SK-N-MC (cell line): ENCODE data around the gene VTA1.

Source experiments
- DNase-seq: peaks from one replicate; pipeline ENCODE4 v3.0.0-alpha.2; 2011; ENCODE audit warnings: low read depth, low spot score
- H3K27ac ChIP-seq: fragments of 200-600 bp; sonication (generic); 2 replicates; pipeline ENCODE4 v1.5.1; 2016; ENCODE audit warnings: mixed run types
- H3K36me3 ChIP-seq: fragments of 200-600 bp; sonication (generic); 2 replicates; pipeline ENCODE4 v1.6.1; 2017; ENCODE audit warnings: antibody characterized with exemption, low read length, mixed read lengths; ENCODE audit not compliant: insufficient read depth
- H3K4me3 ChIP-seq: fragments of 200-600 bp; sonication (generic); 2 replicates; pipeline ENCODE4 v1.5.1; 2016
- H3K9ac ChIP-seq: fragments of 200-600 bp; sonication (generic); 2 replicates; pipeline ENCODE4 v1.8.0; 2017; ENCODE audit warnings: mixed run types, mixed read lengths; ENCODE audit not compliant: insufficient read length
- H3K9me3 ChIP-seq: fragments of 200-600 bp; sonication (generic); 2 replicates; pipeline ENCODE4 v1.6.1; 2017; ENCODE audit warnings: low read depth, mild to moderate bottlenecking, antibody characterized with exemption, low read length, moderate library complexity, mixed read lengths
- EZH2 ChIP-seq: fragments of 200-600 bp; sonication (generic); IDR thresholded peaks from one replicate; pipeline ENCODE4 v1.6.1; 2017; ENCODE audit warnings: antibody characterized with exemption
- FOXP2 ChIP-seq: optimal IDR thresholded peaks from 2 replicates; pipeline ENCODE3; 2011; ENCODE audit warnings: mild to moderate bottlenecking, moderate library complexity; ENCODE audit not compliant: insufficient read depth; ENCODE audit errors: extremely low read length, control extremely low read depth
- POLR2AphosphoS5 ChIP-seq: IDR thresholded peaks from 2 replicates; pipeline ENCODE4 v1.6.1; 2012; ENCODE audit warnings: mild to moderate bottlenecking, low read depth, low read length, borderline replicate concordance

VTA1 gene

GRCh38 chr6:142200846-142201628, 54.0 kb downstream of the VTA1 start:
- TF ChIP-seq EZH2 (no peak), FOXP2 (no peak), POLR2AphosphoS5 (no peak)
- Histone ChIP-seq H3K27ac (no peak overlapping the region), H3K36me3 (peaks cover 69% of the 10 kb centered on the region), H3K9me3 (no peaks in the 10 kb centered on the region), H3K9ac (no peak overlapping the region), H3K4me3 (no peak overlapping the region)
- DNase-seq = no peak

DNA sequence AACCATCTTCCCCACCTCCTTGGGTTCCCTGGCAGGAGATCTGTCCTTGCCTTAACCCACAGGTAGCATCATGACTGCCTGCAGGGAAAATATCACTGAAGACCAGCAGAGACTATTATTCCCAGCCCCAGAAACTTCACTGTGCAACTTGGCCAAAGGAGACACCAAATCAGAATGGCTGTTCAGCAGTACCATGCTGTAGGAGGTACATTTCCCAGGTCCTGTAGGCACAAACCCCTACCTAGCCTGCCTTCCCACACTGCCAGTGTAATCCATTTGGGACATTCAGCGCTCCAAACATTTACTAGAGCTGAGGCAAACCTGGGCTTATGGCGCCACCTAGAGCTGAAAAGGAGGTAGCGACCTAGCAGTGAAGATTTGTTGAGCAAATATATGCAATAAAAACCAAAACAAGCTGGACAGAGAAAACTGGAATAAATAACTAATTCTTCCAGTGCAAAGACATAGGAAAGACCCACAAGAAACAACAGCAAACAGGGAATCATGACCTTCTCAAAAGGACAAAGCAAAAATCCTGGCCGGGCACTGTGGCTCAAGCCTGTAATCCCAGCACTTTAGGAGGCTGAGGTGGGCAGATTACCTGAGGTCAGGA, 60.3 kb downstream of the VTA1 start:
- Histone ChIP-seq H3K4me3 (no peak overlapping the region), H3K36me3 (peaks cover 86% of the 10 kb centered on the region), H3K9me3 (no peaks in the 10 kb centered on the region), H3K27ac (no peak overlapping the region), H3K9ac (no peak overlapping the region)
- TF ChIP-seq EZH2 = no peak
- no peak for TF ChIP-seq FOXP2
- DNase-seq = no peak

DNA sequence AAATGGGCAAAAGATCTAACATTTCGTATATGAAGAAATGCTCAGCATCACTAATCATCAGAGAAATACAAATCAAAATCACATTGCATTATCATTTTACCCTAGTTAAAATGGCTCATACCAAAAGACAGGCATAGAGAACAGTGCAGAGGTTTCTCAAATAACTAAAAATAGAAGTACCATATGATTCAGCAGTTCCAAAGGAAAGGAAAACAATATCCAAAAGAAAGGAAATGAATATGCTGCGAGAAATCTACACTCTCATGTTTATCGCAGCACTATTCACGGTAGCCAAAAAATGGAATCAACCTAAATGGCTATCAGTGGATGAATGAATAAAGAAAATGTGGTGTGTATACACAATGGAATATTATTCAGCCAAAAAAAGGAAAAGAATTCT, 63.5 kb downstream of the VTA1 start:
- peaks cover 75% of the 10 kb centered on the region for H3K36me3 ChIP-seq
- H3K4me3 ChIP-seq = no peak overlapping the region
- no peak overlapping the region for H3K27ac ChIP-seq
- no peaks in the 10 kb centered on the region for H3K9me3 ChIP-seq
- DNase-seq = no peak
- H3K9ac ChIP-seq = no peak overlapping the region
- TF ChIP-seq FOXP2 (no peak), POLR2AphosphoS5 (no peak), EZH2 (no peak)

DNA sequence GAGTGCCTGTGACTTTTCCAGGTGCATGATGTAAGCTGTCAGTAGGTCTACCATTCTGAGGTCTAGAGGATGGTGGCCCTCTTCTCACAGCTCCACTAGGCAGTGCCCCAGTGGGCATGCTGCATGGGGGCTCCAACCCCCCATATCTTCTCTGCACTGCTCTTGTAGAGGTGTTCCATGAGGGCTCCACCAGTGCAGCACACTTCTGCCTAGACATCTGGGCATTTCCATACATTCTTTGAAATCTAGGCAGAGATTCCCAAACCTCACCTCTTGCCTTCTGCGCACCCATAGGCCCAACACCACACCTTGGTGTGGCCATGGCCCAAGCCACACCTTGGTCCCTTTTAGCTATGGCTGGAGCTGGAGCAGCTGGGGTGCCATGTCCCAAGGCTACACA, 66.3 kb downstream of the VTA1 start:
- Histone ChIP-seq H3K9me3 (no peaks in the 10 kb centered on the region), H3K36me3 (peaks cover 53% of the 10 kb centered on the region), H3K9ac (no peak overlapping the region), H3K27ac (no peak overlapping the region), H3K4me3 (no peak overlapping the region)
- DNase-seq = no peak
- TF ChIP-seq POLR2AphosphoS5 (no peak), FOXP2 (no peak), EZH2 (no peak)

GRCh38 chr6:142218446-142218845, 71.4 kb downstream of the VTA1 start:
- Histone ChIP-seq H3K9me3 (no peaks in the 10 kb centered on the region), H3K27ac (no peak overlapping the region), H3K36me3 (peaks cover 27% of the 10 kb centered on the region), H3K9ac (no peak overlapping the region), H3K4me3 (no peak overlapping the region)
- DNase-seq = no peak
- TF ChIP-seq EZH2 (no peak), FOXP2 (no peak), POLR2AphosphoS5 (no peak)

- peaks cover 22% of the 10 kb centered on the region for H3K36me3 ChIP-seq
- H3K27ac ChIP-seq = no peak overlapping the region
- H3K9me3 ChIP-seq = no peaks in the 10 kb centered on the region
- H3K9ac ChIP-seq = no peak overlapping the region
- TF ChIP-seq EZH2 (no peak), POLR2AphosphoS5 (no peak), FOXP2 (no peak)
- H3K4me3 ChIP-seq = no peak overlapping the region
- DNase-seq = no peak
Measured at GRCh38 chr6:142222022-142222421, 75.0 kb downstream of the VTA1 start.

GRCh38 chr6:142223938-142224337, 76.9 kb downstream of the VTA1 start:
- H3K4me3 ChIP-seq = no peak overlapping the region
- no peak for DNase-seq
- H3K9ac ChIP-seq = no peak overlapping the region
- H3K9me3 ChIP-seq = no peaks in the 10 kb centered on the region
- no peak for TF ChIP-seq FOXP2
- no peak for TF ChIP-seq EZH2
- no peak for TF ChIP-seq POLR2AphosphoS5
- no peak overlapping the region for H3K27ac ChIP-seq
- peaks cover 12% of the 10 kb centered on the region for H3K36me3 ChIP-seq

DNA sequence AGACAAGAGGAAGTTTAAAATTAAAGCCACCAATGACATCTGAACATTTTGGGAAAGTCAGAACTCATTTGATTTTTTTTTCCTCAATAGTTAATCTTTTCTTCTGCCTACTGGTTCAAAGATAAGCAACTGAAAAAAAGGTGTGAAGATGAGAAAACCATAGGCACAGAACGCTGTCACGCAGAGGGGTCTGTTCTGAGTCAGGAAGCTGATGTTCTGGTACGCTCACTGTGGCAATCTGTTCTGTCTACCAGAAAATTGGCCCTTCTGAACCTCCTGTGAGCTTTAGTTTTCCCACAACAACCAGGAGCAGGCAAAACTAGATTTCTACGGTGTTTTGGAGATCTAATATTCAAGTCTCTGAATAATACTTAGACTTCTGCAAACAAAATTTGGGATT, 78.1 kb downstream of the VTA1 start:
- no peak for DNase-seq
- Histone ChIP-seq H3K27ac (no peak overlapping the region), H3K9ac (no peak overlapping the region), H3K36me3 (peaks cover 2% of the 10 kb centered on the region; the same call in 1 of the 2 replicates), H3K9me3 (no peaks in the 10 kb centered on the region), H3K4me3 (no peak overlapping the region)
- TF ChIP-seq FOXP2 (no peak), EZH2 (no peak), POLR2AphosphoS5 (no peak)

DNA sequence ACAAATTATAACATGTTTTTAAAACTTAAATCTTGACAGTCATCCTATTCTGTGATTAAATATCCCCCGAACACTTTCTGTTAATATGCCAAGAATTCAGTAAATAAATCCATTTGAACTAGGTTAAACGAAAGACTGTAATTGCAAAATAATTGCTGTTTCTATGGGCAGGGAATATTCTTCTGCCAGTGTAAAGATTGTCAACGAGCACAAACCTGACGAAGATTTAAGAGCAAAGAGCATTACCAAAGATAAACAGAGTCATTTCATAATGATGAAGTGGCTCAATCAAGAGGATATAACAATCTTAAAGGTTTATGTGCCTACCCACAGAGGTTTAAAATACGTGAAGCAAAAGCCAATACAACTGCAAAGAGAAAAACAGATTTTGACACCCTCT, 78.5 kb downstream of the VTA1 start:
- Histone ChIP-seq H3K27ac (no peak overlapping the region), H3K9ac (no peak overlapping the region), H3K4me3 (no peak overlapping the region), H3K9me3 (no peaks in the 10 kb centered on the region), H3K36me3 (no peaks in the 10 kb centered on the region)
- DNase-seq = no peak
- TF ChIP-seq FOXP2 (no peak), EZH2 (no peak), POLR2AphosphoS5 (no peak)
